A673 (cell line): ENCODE data around the gene SMIM32. TPM values are rescaled to one million over a fixed set of nuclear protein-coding genes. Genes with fewer than 3 reads are reported as not detected.

Source experiments
- Bru-seq: library from RNA; stranded (reverse); fragments of 400-500 nt; gene quantifications from one replicate; lab custom pipeline; 2021; lab: Mats Ljungman, UMichigan
- BruChase-seq, 2 experiments: library from RNA; stranded (reverse); fragments of 400-500 nt; gene quantifications; one replicate each; lab custom pipeline; 2021; lab: Mats Ljungman, UMichigan
- BruUV-seq: library from RNA; stranded (reverse); fragments of 400-500 nt; replicated peaks from 2 replicates; lab custom pipeline; 2021; lab: Mats Ljungman, UMichigan
- CTCF ChIA-PET: fragments of 300-600 bp; sonication (Branson Sonifier 250); formaldehyde crosslinking; loops from one replicate; lab custom pipeline; 2022; ENCODE audit warnings: antibody characterized with exemption; lab: Charles Lee
- POLR2A ChIA-PET: fragments of 300-600 bp; sonication (Branson Sonifier 250); formaldehyde crosslinking; loops from one replicate; lab custom pipeline; 2022; ENCODE audit warnings: antibody characterized with exemption; ENCODE audit not compliant: low non-redundant PET; lab: Charles Lee
- DNase-seq: peaks from one replicate; pipeline ENCODE4 v3.0.0-alpha.2; 2015; ENCODE audit warnings: low spot score
- H3K27ac ChIP-seq: fragments of 200-600 bp; sonication (generic); 2 replicates; pipeline ENCODE4 v1.5.1; 2016; ENCODE audit warnings: mixed run types, low read depth, mild to moderate bottlenecking, mixed read lengths, antibody characterized with exemption, low read length; ENCODE audit not compliant: poor library complexity, severe bottlenecking
- H3K27me3 ChIP-seq: fragments of 200-600 bp; sonication (generic); replicated peaks from 2 replicates; pipeline ENCODE4 v1.6.1; 2017; ENCODE audit warnings: mixed run types, low read depth, mild to moderate bottlenecking, mixed read lengths, antibody characterized with exemption, low read length; ENCODE audit not compliant: insufficient read depth, poor library complexity
- H3K36me3 ChIP-seq: fragments of 200-600 bp; sonication (generic); 2 replicates; pipeline ENCODE4 v1.6.1; 2016; ENCODE audit warnings: mixed run types, mild to moderate bottlenecking, mixed read lengths, antibody characterized with exemption, low read length; ENCODE audit not compliant: insufficient read depth, poor library complexity, severe bottlenecking
- H3K4me1 ChIP-seq: fragments of 200-600 bp; sonication (generic); 2 replicates; pipeline ENCODE4 v1.6.1; 2017; ENCODE audit warnings: mixed run types, mild to moderate bottlenecking, mixed read lengths, antibody characterized with exemption, low read length; ENCODE audit not compliant: insufficient read depth, poor library complexity, severe bottlenecking
- H3K4me3 ChIP-seq: fragments of 200-600 bp; sonication (generic); 2 replicates; pipeline ENCODE4 v1.5.1; 2016; ENCODE audit warnings: low read depth, mixed run types, mild to moderate bottlenecking, mixed read lengths, low read length; ENCODE audit not compliant: poor library complexity, severe bottlenecking
- H3K9me3 ChIP-seq: fragments of 200-600 bp; sonication (generic); 2 replicates; pipeline ENCODE4 v1.6.1; 2016; ENCODE audit warnings: mixed run types, low read depth, mild to moderate bottlenecking, mixed read lengths, antibody characterized with exemption, low read length; ENCODE audit not compliant: poor library complexity, severe bottlenecking
- CTCF ChIP-seq: fragments of 300-800, 200-600 bp; sonication (generic); conservative IDR thresholded peaks from 2 replicates; pipeline ENCODE4 v1.5.1; 2017; ENCODE audit warnings: low read depth, mild to moderate bottlenecking, antibody characterized with exemption, low read length, moderate library complexity, mixed read lengths
- EZH2 ChIP-seq: fragments of 200-600 bp; sonication (generic); IDR thresholded peaks from 2 replicates; pipeline ENCODE4 v1.6.1; 2017; ENCODE audit warnings: borderline replicate concordance, low read depth, mild to moderate bottlenecking, mixed read lengths, antibody characterized with exemption, low read length; ENCODE audit not compliant: poor library complexity, severe bottlenecking
- intact Hi-C: fragments of 100-400 bp; cut with micrococcal nuclease; formaldehyde crosslinking; loops from one replicate; pipeline ENCODE4 v1.10.0; 2022; ENCODE audit not compliant: unreplicated experiment
- long read RNA-seq: library from polyadenylated mRNA; stranded (forward); transcript quantifications from one replicate; pipeline ENCODE4 v2.0.0, GENCODE V29; 2022
- total RNA-seq: library from RNA; stranded (reverse); gene quantifications from 2 replicates; pipeline ENCODE4 v1.2.3, GENCODE V29; 2021

SMIM32 gene
- total RNA-seq (not detected in 2 replicates), Bru-seq, nascent RNA (not detected), BruChase-seq, experiment 1, labeled RNA remaining after a 2-hour chase (not detected), BruChase-seq, experiment 2, labeled RNA remaining after a 6-hour chase (not detected)
- long read RNA-seq = 0 reads

GRCh38 chr5:136192526-136193321, at the start of gene SMIM32:
Gene SMIM32, minus strand, starts transcription at chr5:136193162. Its CDS starts 638 bp downstream, at chr5:136192524.
- TF ChIP-seq EZH2 = no peak
- TF ChIP-seq CTCF = no peak
- Histone ChIP-seq H3K9me3 (no peaks in the 10 kb centered on the region), H3K36me3 (no peaks in the 10 kb centered on the region), H3K27me3 (peaks cover 63% of the 10 kb centered on the region), H3K27ac (no peak within 1 kb of the TSS), H3K4me1 (no peaks in the 10 kb centered on the region), H3K4me3 (peak within 1 kb of the TSS; percentile 34)
- no TSS peak for BruUV-seq
- intact Hi-C loops = no loop called here
- ChIA-PET CTCF (no interaction called here), POLR2A (no interaction called here)
- peak; percentile 43 for DNase-seq

GRCh38 chr5:136242611-136243010, 49.6 kb upstream of the SMIM32 start:
- CTCF ChIA-PET = no interaction called here
- no peak overlapping the region for H3K4me3 ChIP-seq
- DNase-seq = no peak
- TF ChIP-seq CTCF (no peak), EZH2 (no peak)
- peaks cover 32% of the 10 kb centered on the region for H3K27me3 ChIP-seq
- no TSS peak for BruUV-seq
- H3K36me3 ChIP-seq = no peaks in the 10 kb centered on the region
- intact Hi-C loops = no loop called here
- H3K4me1 ChIP-seq = no peaks in the 10 kb centered on the region
- no peaks in the 10 kb centered on the region for H3K9me3 ChIP-seq
- no peak overlapping the region for H3K27ac ChIP-seq
- POLR2A ChIA-PET = interaction anchor here (0.6 kb wide), 1 partner anchor 1508 kb away, joined by 6 read pairs; no protein-coding TSS in a partner anchor

- no peaks in the 10 kb centered on the region for H3K9me3 ChIP-seq
- no peak for DNase-seq
- H3K4me3 ChIP-seq = no peak overlapping the region
- ChIA-PET CTCF (no interaction called here), POLR2A (interaction anchor here (0.6 kb wide), 1 partner anchor 1508 kb away, joined by 6 read pairs; no protein-coding TSS in a partner anchor)
- no peaks in the 10 kb centered on the region for H3K36me3 ChIP-seq
- TF ChIP-seq EZH2 = no peak
- TF ChIP-seq CTCF = no peak
- peaks cover 29% of the 10 kb centered on the region for H3K27me3 ChIP-seq
- H3K4me1 ChIP-seq = no peaks in the 10 kb centered on the region
- no TSS peak for BruUV-seq
- H3K27ac ChIP-seq = no peak overlapping the region
- intact Hi-C loops = no loop called here
These were observed 49.2 kb upstream of the SMIM32 start for GRCh38 chr5:136242136-136242535.
